Caco-2 (cell line): ENCODE data around the gene FBXL20. TPM values are rescaled to one million over a fixed set of nuclear protein-coding genes. Genes with fewer than 3 reads are reported as not detected.
A peak's percentile ranks its signal among the peaks of the same experiment; 100 is the strongest.

Source experiments
- BruUV-seq: library from RNA; stranded (reverse); fragments of 400-500 nt; replicated peaks from 2 replicates; lab custom pipeline; 2021; lab: Mats Ljungman, UMichigan
- CTCF ChIA-PET: fragments of 300-600 bp; sonication (Branson Sonifier 250); formaldehyde crosslinking; loops from one replicate; lab custom pipeline; 2022; ENCODE audit warnings: antibody characterized with exemption; lab: Charles Lee
- POLR2A ChIA-PET: fragments of 300-600 bp; sonication (Branson Sonifier 250); formaldehyde crosslinking; loops from one replicate; lab custom pipeline; 2022; ENCODE audit warnings: antibody characterized with exemption; lab: Charles Lee
- DNase-seq, 2 experiments: peaks; one replicate each; pipeline versions ENCODE4 v3.0.0 to v3.0.0-alpha.2; 2020 to 2022
- H3K27me3 ChIP-seq: replicated peaks from 2 replicates; pipeline ENCODE4 v1.6.0; 2011; ENCODE audit warnings: low read length; ENCODE audit not compliant: control insufficient read depth, insufficient read depth
- H3K36me3 ChIP-seq: 2 replicates; pipeline ENCODE4 v1.5.1; 2011; ENCODE audit warnings: low read length; ENCODE audit not compliant: control insufficient read depth, insufficient read depth
- H3K4me1 ChIP-seq: fragments of 250-450 bp; sonication (Bioruptor Pico); 2 replicates; pipeline ENCODE4 v1.5.1; 2020; ENCODE audit warnings: mild to moderate bottlenecking
- H3K4me3 ChIP-seq: 2 replicates; pipeline ENCODE4 v1.5.1; 2011; ENCODE audit warnings: low read depth, mild to moderate bottlenecking, control low read depth, low read length
- H3K9me3 ChIP-seq: fragments of 250-450 bp; sonication (Bioruptor Pico); 2 replicates; pipeline ENCODE4 v1.5.1; 2020; ENCODE audit warnings: mild to moderate bottlenecking, moderate library complexity
- H3K27ac Mint-ChIP-seq: one replicate; pipeline ENCODE4 v1.8.0; 2022; ENCODE audit warnings: mixed read lengths; ENCODE audit not compliant: unreplicated experiment
- H3K27me3 Mint-ChIP-seq: one replicate; pipeline ENCODE4 v1.8.0; 2022; ENCODE audit warnings: mixed read lengths; ENCODE audit not compliant: insufficient read depth, unreplicated experiment
- H3K36me3 Mint-ChIP-seq: one replicate; pipeline ENCODE4 v1.8.0; 2022; ENCODE audit warnings: mild to moderate bottlenecking, mixed read lengths; ENCODE audit not compliant: insufficient read depth, unreplicated experiment
- H3K4me1 Mint-ChIP-seq: one replicate; pipeline ENCODE4 v1.8.0; 2022; ENCODE audit warnings: low read depth, mixed read lengths; ENCODE audit not compliant: unreplicated experiment
- H3K4me3 Mint-ChIP-seq: one replicate; pipeline ENCODE4 v1.8.0; 2022; ENCODE audit warnings: mild to moderate bottlenecking, moderate library complexity, mixed read lengths; ENCODE audit not compliant: unreplicated experiment
- H3K9me3 Mint-ChIP-seq: one replicate; pipeline ENCODE4 v1.8.0; 2022; ENCODE audit warnings: mixed read lengths; ENCODE audit not compliant: unreplicated experiment
- intact Hi-C: fragments of 100-400 bp; cut with micrococcal nuclease; formaldehyde crosslinking; loops from one replicate; pipeline ENCODE4 v1.10.0; 2022; ENCODE audit not compliant: unreplicated experiment
- total RNA-seq: library from RNA; stranded (reverse); gene quantifications from 2 replicates; pipeline ENCODE4 v1.2.3, GENCODE V29; 2022
- TF ChIP-seq, protein P1 (sequence below), 2 experiments: fragments of 200-600 bp in 1 of 2; IDR thresholded peaks; 1 replicate in 1 of 2; 2 replicates in 1 of 2; pipeline versions ENCODE4 v1.5.1 to v1.8.0; 2011 to 2022; ENCODE audit warnings: antibody characterized with exemption in 1 of 2, control low read depth in 1 of 2, inconsistent platforms in 1 of 2, low read depth in 1 of 2, low read length in 1 of 2, mild to moderate bottlenecking in 1 of 2, moderate library complexity in 1 of 2; ENCODE audit not compliant: insufficient read depth in 1 of 2, severe bottlenecking in 1 of 2, unreplicated experiment in 1 of 2

The FBXL20 gene
- total RNA-seq, 1 experiment from 2014 or later = 12.6 TPM

DNA sequence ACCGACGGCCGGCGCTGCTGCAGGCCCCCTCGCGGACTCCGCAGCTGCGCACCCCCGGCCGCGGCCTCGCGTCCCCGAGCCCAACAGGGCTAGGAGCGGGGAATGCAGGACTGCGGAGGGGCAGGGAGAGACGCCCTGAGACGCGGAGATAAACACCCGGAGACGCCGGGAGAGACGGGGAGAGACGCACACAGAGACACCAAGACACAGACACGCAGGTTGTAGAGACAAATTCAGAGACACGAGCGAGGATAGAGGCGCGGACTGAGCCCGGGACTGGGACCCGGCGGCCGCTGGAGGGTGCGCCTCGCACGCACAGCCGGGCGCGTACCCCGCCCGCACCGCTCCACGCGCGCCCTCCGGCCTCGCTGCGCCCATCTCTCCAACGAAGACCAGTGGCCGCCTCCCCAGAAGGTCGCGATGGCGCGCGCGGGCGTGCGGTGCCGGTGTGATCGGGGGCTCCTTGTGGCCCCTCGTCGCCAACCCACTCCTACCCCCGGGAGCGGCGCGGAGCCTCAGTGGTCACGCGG is 176.6 kb downstream of the FBXL20 start:
- ChIA-PET POLR2A (no interaction called here), CTCF (no interaction called here)
- H3K9me3 Mint-ChIP-seq = no peaks in the 10 kb centered on the region
- TF ChIP-seq, protein P1, sequence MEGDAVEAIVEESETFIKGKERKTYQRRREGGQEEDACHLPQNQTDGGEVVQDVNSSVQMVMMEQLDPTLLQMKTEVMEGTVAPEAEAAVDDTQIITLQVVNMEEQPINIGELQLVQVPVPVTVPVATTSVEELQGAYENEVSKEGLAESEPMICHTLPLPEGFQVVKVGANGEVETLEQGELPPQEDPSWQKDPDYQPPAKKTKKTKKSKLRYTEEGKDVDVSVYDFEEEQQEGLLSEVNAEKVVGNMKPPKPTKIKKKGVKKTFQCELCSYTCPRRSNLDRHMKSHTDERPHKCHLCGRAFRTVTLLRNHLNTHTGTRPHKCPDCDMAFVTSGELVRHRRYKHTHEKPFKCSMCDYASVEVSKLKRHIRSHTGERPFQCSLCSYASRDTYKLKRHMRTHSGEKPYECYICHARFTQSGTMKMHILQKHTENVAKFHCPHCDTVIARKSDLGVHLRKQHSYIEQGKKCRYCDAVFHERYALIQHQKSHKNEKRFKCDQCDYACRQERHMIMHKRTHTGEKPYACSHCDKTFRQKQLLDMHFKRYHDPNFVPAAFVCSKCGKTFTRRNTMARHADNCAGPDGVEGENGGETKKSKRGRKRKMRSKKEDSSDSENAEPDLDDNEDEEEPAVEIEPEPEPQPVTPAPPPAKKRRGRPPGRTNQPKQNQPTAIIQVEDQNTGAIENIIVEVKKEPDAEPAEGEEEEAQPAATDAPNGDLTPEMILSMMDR (IDR thresholded peaks at IDR 0.05; ENCODE audit: insufficient read depth in 1 of 2, low read depth in 1 of 2, low read length in 1 of 2, severe bottlenecking in 1 of 2, unreplicated experiment in 1 of 2) = no peak
- H3K4me1 ChIP-seq = no peaks in the 10 kb centered on the region
- H3K27ac Mint-ChIP-seq = no peak overlapping the region
- H3K4me1 Mint-ChIP-seq = no peaks in the 10 kb centered on the region
- H3K27me3 ChIP-seq = peaks cover 2% of the 10 kb centered on the region
- H3K4me3 Mint-ChIP-seq = peak overlapping the region; percentile 72
- no peaks in the 10 kb centered on the region for H3K36me3 Mint-ChIP-seq
- H3K9me3 ChIP-seq = no peaks in the 10 kb centered on the region
- no peak overlapping the region for H3K4me3 ChIP-seq
- peaks cover 10% of the 10 kb centered on the region for H3K27me3 Mint-ChIP-seq
- no peak for DNase-seq
- intact Hi-C loops = no loop called here
- H3K36me3 ChIP-seq = no peaks in the 10 kb centered on the region
- no TSS peak for BruUV-seq

DNA sequence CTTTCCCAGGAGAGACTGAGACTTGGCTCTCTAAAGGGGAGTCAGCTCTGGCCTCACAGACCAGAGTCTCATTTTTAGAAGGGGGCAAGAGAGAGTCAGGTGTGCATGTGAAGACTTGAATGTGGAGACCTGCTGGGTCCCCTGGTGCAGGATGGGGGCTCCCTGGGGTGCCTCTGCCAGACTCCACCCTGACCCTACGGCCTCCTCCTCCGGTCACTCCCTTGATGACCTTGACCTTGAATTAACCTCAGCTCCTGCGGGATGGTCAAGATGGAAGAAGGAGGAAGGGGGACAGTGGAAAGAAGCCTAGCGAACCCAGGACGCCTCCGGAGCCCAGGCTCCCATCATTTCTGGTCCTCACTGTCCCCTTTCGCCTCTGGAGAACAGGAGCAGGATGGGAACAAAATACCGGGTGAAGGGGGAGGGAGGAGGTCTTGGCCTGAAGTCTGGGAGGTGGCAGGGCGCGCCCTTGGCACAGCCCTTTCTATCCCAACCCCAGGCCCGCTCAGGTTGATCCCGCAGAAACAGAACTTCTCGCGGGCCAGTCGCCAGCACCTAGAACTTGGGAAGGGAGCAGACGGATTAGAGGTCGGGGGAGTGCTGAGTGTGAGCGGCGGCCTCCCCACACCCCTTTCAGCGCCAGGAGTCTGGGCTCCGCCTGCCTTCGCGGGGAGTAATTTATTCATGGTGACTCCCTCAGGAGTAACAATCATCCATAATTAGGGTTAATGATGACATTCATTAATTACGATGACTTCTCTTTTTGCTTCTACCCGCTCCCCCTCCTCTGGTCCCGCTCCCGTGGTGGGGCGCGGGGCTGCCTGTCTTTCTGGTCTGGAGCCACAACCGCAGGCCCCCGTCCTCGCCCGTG is 177.3 kb downstream of the FBXL20 start:
- Mint-ChIP-seq H3K4me3 (peak overlapping the region; percentile 72), H3K27ac (no peak overlapping the region), H3K36me3 (no peaks in the 10 kb centered on the region), H3K9me3 (no peaks in the 10 kb centered on the region), H3K27me3 (peaks cover 10% of the 10 kb centered on the region), H3K4me1 (no peaks in the 10 kb centered on the region)
- intact Hi-C loops = no loop called here
- no peak overlapping the region for H3K4me3 ChIP-seq
- DNase-seq = no peak
- peaks cover 2% of the 10 kb centered on the region for H3K27me3 ChIP-seq
- no peaks in the 10 kb centered on the region for H3K9me3 ChIP-seq
- H3K4me1 ChIP-seq = no peaks in the 10 kb centered on the region
- POLR2A ChIA-PET = no interaction called here
- TF ChIP-seq, protein P1 (IDR thresholded peaks at IDR 0.05; ENCODE audit: insufficient read depth in 1 of 2, low read depth in 1 of 2, low read length in 1 of 2, severe bottlenecking in 1 of 2, unreplicated experiment in 1 of 2) = no peak
- H3K36me3 ChIP-seq = no peaks in the 10 kb centered on the region
- BruUV-seq = no TSS peak
- CTCF ChIA-PET = no interaction called here

DNA sequence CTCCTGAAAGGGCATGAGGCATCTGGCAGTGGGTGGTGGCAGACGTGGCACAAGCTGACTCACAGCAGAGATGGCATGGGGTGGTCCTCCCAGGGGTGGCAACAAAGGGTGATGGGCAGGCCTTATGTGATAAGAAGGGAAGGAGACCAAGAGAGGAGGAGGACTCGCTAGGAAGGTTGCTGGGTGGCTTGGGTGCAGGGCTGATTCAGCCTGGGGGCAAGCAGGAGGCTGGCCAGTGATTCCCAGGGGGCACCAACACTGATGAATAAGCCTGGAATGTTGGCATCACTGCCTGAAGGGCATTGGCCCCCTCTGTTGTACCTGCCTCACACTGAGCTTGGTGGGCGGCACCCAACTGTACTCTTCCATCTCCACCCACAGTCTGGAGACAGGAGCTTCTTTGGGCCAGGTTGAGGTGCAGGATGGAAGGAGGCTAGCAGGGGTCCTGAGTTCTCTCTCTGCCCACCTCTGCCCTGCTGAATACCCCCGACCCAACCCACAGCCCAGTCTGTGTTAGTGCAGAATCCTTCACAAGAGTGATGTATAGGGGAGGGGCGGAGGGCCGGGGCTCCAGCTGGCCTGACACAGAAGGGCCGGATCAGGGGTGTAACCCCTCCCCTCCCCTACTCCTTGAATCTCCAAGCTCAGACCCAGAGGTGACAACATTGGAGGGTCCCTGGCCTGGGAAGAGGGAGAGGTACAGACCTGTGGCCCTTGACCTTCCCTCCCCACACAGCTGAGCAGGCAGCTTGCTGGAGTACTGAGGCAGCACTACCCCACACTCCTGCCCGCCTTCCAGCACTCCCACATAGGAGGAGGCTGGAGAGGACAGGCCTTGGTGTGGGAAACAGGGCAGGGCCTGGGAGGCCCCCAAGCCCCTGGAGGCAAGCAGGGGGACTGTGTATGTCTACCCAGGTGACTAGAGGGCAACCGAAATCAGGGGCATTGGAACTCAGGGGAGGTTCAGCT is 178.3 kb downstream of the FBXL20 start:
- POLR2A ChIA-PET = no interaction called here
- no peak for DNase-seq
- Mint-ChIP-seq H3K27me3 (peaks cover 12% of the 10 kb centered on the region), H3K4me1 (no peaks in the 10 kb centered on the region), H3K9me3 (no peaks in the 10 kb centered on the region), H3K4me3 (no peak overlapping the region), H3K36me3 (no peaks in the 10 kb centered on the region), H3K27ac (no peak overlapping the region)
- CTCF ChIA-PET = interaction anchor here (0.7 to 2.0 kb wide), 3 partner anchors 21 to 193 kb away, joined by 3 to 5 read pairs (median 5); no protein-coding TSS in a partner anchor
- Histone ChIP-seq H3K4me1 (no peaks in the 10 kb centered on the region), H3K27me3 (peaks cover 2% of the 10 kb centered on the region), H3K4me3 (no peak overlapping the region), H3K36me3 (no peaks in the 10 kb centered on the region), H3K9me3 (no peaks in the 10 kb centered on the region)
- BruUV-seq = no TSS peak
- TF ChIP-seq, protein P1 (IDR thresholded peaks at IDR 0.05; ENCODE audit: insufficient read depth in 1 of 2, low read depth in 1 of 2, low read length in 1 of 2, severe bottlenecking in 1 of 2, unreplicated experiment in 1 of 2) = no peak
- intact Hi-C loops = no loop called here
